GM18867 (cell line): ENCODE measurements around the gene SSTR1.
"Not testable (repeated sequence)": the region's sequence is repeated elsewhere in the genome, so short reads cannot be mapped to it uniquely, and the experiment has no call there.

Source experiments
- ATAC-seq: cut with Tn5 transposase; IDR thresholded peaks from one replicate; pipeline ENCODE4 v1.9.1; 2021; ENCODE audit warnings: mild to moderate bottlenecking, moderate library complexity; ENCODE audit not compliant: unreplicated experiment

SSTR1 gene, protein sequence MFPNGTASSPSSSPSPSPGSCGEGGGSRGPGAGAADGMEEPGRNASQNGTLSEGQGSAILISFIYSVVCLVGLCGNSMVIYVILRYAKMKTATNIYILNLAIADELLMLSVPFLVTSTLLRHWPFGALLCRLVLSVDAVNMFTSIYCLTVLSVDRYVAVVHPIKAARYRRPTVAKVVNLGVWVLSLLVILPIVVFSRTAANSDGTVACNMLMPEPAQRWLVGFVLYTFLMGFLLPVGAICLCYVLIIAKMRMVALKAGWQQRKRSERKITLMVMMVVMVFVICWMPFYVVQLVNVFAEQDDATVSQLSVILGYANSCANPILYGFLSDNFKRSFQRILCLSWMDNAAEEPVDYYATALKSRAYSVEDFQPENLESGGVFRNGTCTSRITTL

DNA sequence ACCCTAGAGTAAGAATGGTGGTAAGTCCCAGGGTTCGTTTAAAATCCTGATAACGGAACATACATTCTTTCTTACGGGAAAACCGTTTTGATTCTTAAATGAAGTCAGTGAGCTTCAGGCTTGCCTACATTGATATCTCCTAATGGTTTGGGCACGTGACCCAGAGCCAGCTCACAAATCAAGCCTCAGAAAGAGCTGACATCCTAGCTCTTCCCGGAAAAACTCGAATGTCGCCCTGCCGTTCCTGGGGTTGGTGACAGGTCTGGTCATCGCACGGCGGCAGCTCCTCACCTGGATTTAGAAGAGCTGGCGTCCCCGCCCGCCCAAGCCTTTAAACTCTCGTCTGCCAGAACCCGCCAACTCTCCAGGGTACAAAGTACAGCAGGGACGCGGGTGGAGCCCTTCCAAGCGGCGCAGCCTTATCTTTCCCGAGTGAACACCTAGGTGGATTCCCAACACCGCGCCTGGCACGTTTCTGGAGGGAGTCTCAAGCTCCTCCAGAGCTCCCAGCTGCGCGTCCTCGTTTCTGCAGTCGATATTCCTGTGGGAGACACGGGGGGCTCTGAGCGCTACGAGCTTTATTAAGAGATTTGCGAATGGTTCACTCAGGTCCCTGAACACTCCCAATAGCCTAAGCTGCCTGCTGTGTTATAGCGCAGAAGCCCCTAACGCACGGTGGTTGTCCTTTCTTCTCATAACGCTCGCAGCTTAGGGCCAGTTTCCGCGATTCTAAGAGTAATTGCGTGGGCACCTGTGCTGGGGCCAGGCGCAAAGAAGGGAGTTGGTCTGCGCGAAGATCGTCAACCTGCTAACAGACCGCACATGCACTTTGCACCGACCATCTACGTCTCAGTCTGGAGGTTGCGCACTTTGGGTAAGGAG is at the start of gene SSTR1:
SSTR1 (plus strand) TSS at position 169 of the 882 bp plus-strand sequence. CDS start 1,486 bp downstream, outside the sequence.
- ATAC-seq: no peak

DNA sequence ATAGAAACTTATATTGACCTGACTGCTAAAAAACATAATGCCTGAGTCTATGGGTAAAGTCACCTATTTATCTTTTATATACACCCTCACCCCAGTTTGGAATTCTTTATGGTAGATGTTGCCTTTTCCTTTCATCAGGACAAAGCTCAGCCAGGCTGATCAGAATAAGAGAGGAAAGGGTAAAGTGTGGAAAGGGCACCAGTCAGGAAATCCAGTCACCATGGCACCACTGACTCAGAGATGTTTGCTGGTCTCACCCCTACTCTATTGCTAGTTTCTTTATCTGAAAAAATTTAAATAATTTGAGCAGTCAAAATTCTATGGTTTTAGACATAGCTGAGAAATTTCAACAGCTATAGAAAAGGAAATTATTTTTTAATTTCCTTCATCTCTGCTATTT is 49.2 kb upstream of the SSTR1 start:
- ATAC-seq: no peak

DNA sequence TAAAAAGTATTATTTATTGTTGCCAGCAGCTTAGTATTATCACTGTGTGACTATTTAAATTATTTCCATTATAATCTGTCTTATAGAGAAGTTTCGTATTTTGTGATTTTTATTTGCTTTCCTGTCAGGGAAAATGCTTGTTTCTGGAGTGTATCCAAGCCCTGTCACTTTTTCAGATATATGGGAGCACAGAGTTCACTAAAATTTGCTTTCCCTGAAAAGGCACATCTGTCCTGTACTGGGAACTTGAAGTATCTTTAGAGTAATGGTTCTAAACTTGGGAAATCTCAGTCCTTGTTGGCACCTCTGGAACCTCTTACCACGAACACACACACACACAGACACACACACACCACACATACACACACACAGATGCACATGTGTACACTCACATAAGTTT is 39.3 kb upstream of the SSTR1 start:
- ATAC-seq: no peak

DNA sequence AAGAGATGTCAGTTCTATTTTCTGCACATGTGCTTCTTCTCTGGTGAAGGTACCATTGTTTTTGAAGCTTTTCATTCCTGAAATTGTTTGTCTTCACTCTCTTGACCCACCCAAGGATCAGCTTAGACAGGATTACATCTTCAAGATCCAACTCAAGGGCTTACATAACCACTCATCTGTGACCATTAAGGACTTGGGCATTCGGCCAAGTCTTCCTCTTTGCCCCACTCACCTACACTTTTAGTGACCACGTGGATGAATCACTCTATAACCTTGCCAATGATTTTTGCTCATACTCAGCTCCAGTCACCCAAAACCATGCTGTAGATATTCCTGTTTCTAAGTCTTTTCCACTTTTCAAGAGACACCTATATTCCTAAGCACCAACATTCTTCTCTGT is 36.5 kb upstream of the SSTR1 start:
- ATAC-seq: no peak

DNA sequence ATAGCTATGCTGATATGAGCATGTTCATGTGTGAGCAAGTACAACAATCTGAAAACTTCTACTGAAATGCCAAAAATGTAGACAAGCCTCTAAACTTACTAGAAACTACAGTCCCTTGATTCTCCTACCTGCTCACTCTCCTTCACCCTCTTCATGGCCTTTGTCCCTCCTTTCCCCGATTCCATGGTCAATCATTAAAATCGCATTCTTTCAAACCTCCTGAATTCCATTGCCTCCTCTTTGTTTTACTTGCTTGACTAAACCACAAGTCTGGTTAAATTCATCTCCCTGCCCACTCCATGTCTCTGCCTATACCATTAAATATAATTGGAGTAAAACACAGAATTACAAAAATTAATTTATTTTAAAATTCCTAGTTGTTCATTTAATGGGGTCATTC is 33.0 kb upstream of the SSTR1 start:
- no peak for ATAC-seq

DNA sequence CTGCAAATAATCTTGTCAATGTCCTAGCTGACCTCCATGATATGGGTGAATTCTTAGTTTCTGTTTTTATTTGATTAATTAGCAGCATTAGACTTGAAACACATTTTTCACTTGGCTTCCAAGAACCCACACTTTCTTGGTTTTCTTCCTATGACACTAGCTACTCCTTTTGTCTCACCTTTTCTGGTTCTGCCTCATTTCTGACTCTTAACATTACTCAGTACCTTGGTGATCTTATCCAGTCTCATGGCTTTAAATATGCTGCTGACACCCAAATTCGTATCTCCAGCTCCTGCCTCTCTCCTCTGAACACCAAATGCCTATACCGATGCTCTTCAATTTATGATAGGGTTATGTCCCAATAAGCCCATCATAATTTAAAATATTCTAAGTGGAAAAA is 32.0 kb upstream of the SSTR1 start:
- ATAC-seq: no peak

DNA sequence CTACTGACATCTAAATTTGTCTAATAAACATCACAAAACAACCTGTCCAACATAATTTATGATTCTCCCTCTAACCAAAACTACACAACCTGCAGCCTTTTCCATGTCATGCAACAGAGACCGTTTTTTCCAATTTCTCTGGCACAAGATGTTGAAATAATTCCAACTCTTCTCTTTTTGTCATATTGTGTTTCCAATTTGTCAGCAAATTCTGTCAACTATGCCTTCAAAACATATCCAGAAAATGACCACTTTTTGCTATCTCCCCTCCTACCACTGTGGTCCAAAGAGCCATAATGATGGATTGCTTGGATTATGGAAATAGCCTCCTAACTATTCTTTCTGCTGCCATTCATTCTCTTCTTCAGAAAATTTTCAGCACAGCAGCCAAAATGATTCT is 31.3 kb upstream of the SSTR1 start:
- ATAC-seq: no peak

DNA sequence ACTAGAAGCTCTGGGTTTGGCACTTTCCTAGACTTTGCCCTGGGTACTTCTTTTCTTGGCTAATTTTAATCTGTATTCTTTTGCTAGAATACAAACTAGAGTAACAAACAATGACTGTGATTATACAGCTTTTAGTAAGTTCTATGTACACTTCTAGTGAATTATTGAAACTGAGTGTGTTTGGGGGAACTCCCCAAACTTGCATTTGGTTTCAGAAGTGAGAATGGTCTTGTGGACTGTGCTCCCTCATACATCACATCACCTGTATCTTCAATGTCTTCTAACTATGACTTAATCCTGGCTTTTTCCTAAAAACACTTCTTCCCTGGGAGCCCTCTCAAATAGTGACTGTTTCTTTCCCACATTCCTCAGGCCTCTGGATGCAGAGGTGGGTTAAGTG is 23.6 kb upstream of the SSTR1 start:
- ATAC-seq: no peak

DNA sequence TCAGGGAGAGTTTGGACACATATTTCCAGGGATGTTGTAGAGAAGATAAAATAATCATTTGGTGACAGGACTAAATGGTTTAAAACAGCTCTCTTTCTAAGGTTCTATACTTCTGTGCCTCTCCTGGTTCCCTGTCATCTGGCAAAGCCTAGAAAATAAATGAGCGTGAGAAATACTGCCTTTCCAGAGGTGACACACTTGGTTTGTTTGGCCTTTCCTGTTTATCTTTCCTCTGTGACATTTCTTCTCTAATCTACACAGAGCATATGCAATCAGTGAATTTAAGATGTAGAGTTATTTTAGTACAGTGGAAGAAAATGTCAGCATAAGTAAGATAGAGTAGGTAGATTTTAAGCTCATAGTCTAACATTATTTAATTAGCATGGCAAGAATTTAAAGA is 22.0 kb upstream of the SSTR1 start:
- ATAC-seq: no peak

DNA sequence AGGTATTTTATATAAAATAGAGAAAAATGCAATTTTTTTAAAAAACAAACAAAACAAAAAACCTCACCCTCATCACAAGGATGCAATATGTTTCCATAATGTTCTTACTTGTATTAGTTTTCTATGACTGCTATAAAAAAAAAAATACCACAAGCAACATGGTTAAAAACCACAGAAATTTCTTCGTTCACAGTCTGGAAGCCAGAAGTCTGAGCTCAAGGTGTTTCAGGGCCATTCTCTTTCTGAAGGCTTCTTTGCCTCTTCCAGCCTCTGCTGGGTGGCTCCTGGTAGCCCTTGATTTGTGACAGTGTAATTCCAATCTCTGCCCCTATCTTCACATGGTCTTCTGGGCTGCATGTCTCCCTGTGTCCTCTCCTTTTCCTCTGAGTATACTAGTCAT is 21.5 kb upstream of the SSTR1 start:
- ATAC-seq: no peak

DNA sequence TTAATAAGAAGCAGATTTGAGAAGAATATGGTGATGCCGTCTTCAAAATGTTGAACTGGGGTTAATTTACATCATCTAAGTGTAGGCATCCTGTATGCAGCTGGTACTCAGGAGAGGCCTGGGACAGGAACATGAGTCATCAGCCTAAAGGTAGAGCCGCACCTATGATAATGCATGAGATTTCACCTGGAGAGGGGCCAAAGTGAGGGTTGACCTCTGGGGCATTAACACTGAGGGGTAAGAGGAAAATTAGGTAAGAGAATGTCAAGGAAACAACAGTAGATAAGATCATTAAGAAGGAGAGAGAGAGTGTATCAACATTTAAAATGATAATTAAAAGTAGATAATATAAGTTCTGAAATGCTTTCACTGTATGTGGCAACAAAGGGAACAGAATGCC is 20.2 kb upstream of the SSTR1 start:
- no peak for ATAC-seq

DNA sequence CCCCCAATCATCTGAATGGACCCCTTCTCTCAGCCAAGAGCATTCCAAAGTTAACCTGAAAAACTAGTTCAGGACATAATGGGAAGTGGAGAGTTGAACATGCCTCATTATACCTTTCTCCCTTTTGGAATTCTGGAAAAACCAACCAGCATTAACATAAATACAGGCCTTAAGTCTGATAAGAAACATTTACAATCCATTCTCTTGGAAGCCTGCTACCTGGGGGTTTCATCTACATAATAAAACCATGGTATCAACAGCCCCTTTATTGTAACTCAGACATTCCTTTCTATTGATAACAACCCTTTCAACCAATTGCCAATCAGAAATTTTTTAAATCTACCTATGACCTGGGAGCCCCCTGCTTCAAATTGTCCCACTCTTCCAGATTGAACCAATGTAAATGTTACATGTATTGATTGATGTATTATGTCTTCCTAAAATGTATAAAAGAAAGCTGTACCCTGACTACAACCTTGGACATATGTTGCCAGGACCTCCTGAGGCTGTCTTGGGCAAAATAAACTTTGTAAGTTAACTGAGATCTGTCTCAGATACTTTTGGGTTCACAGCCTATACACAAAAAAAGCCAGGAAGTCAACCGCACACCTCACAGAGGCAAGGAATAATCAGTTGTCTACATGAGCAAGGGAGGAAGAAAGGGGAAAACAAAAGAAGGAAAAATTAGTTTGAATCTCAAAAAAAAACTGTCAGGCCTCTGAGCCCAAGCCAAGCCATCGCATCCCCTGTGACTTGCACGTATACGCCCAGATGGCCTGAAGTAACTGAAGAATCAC is 17.6 kb upstream of the SSTR1 start:
- ATAC-seq: no peak

DNA sequence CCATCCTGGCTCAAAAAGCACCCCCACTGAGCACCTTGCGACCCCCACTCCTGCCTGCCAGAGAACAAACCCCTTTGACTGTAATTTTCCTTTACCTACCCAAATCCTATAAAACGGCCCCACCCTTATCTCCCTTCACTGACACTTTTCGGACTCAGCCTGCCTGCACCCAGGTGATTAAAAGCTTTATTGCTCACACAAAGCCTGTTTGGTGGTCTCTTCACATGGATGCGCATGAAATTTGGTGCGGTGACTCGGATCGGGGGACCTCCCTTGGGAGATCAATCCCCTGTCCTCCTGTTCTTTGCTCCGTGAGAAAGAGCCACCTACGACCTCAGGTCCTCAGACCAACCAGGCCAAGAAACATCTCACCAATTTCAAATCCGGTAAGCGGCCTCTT is 16.9 kb upstream of the SSTR1 start:
- not testable (repeated sequence) for ATAC-seq

DNA sequence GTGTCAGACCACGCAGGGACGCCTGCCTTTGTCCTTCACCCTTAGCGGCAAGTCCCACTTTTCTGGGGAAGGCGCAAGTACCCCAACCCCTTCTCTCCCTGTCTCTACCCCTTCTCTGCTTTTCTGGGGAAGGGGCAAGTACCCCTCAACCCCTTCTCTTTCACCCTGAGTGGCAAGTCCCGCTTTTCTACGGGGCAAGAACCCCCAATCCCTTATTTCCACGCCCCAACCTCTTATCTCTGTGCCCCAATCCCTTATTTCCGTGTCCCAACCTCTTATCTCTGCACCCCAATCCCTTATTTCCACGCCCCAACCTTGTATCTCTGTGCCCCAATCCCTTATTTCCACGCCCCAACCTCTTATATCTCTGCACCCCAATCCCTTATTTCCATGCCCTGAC is 16.2 kb upstream of the SSTR1 start:
- ATAC-seq: not testable (repeated sequence)

DNA sequence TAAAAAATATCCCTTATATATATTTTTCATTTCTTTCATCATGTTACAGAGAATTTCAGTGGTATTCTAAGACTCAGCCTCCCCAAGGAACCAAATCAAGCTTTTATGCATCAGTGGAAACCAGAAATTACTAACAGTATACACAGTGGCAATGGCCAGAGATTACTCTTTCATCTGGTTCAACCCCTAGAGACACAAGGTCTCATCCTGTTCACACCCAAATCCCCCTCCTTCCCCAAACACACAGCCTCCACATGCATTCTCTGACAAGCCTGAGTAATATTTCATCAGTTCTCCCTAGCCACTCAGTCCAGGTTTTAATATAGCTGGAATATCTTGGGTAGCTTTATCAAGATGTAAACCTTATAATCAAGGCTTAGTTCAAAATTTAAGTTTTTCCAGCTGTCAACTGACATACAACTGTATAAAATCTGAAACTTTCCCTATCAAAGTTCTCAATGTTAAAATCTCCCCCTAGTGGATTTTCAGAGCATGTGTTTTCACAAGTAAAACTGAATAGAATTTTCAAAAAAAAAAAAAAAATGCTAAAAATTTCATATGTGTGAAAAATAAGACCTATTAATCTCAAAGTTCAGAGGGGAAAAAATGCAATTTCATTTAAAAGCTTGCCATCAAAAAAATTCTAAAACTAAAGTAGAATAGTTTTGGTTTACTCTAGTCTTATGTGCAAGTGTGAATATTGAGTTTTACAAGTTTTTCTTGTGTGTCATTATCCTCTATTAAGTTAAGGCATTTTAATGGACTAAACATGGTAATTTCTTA is 10.5 kb upstream of the SSTR1 start:
- ATAC-seq: no peak

DNA sequence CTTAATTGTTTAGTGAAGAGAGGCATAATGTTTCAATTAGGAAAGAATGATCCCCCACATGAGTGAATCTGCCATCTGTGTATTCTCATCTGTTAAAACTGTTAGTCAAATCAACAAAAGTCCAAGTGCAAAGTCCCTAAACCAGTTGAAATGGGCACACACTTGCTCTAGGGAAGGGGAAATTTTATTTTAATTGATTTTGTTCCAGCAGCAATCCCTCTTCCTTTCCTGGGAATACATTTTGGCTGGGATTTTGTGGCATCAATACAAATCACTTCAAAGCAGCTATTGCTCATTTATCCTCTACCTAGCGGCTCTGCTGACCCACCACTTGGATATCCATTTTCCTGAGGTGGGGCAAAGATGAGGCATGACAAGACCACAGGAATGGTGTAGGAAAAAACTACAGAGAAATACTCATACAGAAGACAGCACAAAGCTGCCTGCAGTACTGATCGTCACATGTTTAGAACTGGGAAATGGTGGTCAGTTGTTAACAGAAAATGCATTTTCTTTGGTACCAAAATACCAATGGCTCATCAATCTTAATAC is 9.8 kb upstream of the SSTR1 start:
- no peak for ATAC-seq

DNA sequence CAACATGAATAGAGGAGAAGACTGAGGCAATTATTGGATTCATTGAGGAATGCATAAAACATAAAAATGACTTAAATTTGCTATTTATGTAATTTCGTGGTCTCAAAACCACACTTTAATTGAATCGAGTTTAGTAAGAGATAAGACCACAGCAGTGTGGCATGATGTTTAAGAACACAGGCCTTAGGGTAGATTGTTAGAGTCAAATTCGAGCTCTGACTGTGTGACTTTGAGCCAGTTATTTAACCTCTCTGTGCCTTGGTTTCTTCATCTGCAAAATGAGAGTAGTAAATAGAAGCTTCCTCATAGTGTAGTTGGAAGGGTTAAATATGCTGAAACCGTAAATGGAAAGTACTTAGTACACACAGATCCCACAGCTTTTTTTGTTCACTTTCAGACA is 9.3 kb upstream of the SSTR1 start:
- ATAC-seq: no peak

DNA sequence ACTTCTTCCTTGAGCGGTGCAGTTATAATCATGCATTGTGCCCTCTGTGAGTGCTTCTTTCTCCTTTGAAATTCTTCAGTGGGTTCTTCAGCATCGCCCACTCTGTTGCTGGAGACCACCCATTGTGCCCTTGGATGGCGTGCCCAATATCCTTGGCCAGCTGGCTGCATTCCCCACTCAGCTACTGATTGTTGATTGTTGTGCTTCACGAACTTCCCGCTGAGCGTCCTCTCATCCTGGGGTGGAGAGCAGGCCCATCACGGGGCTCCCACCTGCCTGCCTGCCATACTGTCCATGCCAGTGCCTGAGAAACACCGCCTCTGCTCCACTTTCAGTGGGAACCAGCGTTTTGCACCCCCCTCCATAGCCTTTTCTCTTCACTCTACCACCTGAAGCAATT is 8.6 kb upstream of the SSTR1 start:
- ATAC-seq: no peak

DNA sequence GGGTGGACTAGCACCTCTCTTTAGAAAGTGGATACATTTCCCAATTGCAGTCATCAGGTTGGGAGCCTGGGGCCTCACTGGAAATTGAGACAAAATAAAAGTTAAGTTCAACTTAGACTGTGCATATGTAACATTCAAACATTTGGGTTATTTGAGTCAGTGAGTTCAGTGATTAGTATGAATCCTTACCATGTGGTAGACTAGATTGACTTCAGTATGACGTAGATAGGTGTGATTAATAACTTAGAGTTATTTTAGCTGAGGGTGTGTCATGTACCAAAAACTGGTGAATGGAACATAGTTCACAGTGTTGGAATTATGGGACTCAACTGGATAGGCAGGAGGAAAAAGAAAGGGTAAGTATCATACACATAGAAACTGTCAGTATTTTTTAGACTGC is 8.0 kb upstream of the SSTR1 start:
- ATAC-seq: no peak

DNA sequence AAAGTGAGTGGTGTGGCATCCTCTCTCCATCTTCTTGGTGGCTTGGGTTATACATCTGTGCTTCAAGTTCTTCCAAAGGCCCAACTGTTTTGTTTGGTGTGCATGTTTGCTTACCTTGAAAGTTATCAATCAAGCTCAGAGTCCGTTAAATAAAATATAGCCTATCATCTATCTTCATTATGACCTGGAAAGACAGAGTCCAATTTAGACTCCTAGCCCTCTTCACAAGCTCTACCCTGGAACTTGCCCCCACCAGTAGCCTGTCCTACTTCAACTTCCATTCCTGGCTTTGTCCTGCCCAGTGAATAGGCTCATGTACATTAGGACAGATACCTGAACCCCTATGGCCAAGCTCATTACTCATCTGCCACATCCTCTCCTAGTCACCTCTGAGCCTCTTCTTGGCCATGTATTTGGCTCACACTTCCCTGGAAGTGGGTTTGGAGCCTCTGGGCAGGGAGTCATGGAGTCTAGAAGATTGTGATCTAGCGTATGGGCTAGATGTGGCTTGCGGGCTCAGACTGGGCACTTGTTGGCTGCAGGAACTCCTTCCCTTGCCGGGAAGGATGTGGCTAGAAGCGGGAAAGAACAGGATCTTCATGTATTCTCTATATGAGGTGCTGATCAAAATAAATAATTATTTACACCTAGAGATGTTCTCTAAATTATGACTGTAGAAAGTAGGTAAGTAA is 6.4 kb upstream of the SSTR1 start:
- ATAC-seq: no peak
